DMS79 treated with DMSO at 0.1 percent for 48 hours (cell line): Measurements from ENCODE around the gene P3H2.

Experiments
- DNase-seq: peaks from one replicate; lab custom pipeline; 2025; lab: John Stamatoyannopoulos, UW

Gene P3H2

GRCh38 chr3:190016966-190017365, 103.7 kb downstream of the P3H2 start:
- DNase-seq, result no peak

- DNase-seq, result no peak
These were observed 105.8 kb downstream of the P3H2 start for GRCh38 chr3:190014940-190015339.

DNA sequence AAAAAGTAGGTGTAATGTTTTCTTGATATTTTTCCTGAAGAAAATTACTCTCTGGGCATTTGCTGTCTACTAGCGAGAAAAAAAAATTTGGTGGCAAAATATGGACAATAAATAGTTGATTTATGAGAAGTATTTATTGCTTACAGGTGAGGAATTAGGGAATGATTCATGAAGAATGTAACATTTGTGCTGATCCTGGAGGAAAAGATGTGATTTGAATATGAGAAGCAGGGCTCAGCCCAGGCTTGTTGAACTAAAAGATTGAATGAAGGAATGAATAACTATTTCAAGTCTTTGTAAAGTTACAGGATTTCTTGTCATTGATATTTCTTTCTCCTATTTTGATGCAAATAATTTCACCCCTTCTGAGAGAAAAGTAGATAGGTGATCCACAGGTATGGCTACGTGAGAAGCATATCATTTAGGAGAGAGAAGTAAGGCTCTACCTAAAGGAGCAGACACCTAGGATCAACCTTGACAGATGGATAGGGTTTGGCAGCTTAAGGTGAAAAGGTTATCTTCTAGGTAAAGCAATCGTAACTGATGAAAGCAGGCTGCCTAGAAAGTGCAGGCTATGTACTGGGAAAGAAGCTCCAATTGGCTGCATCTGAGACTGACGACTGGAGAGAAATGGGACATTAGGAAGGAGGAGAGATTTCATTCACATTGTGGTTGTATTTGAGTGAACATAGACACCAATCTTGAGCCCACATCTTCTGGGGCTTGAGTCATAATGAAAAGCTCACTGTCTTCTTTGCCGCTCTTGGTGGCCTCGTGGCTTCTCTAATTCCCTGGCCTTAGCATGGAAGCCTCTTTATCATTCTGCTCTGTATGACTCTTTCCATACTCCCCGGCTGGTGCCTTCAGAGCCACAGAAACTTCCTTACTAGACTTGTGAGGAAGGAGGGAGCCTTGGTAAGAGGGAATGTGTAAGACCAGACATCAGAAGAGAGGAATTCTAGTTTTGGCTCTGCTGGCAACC, 106.5 kb downstream of the P3H2 start:
- no peak for DNase-seq

DNA sequence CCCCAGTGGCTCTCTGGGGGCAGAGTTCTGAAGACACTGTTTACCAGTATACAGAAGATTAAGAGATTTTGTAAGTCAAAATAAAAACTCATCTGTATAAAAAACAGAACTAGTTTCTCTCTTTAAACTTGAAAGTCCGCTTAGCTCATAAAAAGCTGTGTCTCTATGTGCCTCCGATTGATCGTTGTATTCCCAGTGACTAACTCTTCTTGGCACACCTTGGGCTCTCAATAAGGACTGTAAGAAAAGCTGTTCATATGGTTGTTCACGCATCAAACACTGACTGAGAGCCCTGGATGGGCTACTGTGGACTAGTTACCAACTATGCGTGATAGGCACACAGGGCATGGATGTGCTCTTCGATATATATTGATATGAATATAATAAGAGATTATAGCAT, 107.9 kb downstream of the P3H2 start:
- no peak for DNase-seq

GRCh38 chr3:190012314-190012782, 108.3 kb downstream of the P3H2 start:
- DNase-seq, result no peak

DNA sequence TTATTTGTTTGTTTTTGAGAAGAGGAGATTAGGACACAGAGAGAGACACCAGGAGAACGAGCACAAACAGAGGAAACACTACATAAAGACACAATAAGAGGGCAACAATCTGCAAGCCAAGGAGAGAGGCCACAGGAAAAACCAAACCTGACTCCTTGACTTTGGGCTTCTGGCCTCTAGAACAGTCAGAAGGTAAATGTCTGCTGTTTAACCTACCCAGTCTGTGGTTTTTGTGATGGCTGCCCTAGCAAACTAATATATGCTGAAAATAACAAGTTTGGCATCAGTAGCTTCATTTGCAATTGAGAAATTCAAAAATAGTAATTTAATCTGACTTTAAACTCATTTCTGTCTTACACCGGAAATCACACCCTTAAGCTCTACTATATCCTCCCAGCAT, 110.2 kb downstream of the P3H2 start:
- DNase-seq, result no peak

DNA sequence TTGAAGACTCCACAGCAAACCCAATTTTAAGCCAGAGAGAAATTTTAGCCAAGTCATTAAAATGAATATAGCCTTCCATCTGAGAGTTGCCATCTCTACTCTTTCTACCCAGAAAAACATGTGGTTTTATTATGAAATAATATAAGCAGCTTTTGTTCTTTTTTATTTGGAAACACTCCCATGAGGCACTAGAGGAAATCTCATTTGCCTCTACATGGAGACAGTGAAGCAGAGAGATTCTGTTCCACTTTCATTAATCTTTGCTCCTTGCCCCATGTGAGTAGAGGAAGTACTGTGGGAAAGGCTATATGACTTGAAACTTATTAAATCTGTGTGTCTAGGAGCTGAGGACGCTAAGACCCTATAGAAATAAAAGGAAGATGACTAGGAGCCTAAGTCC, 111.1 kb downstream of the P3H2 start:
- no peak for DNase-seq

GRCh38 chr3:190008432-190008831, 112.3 kb downstream of the P3H2 start:
- no peak for DNase-seq

DNA sequence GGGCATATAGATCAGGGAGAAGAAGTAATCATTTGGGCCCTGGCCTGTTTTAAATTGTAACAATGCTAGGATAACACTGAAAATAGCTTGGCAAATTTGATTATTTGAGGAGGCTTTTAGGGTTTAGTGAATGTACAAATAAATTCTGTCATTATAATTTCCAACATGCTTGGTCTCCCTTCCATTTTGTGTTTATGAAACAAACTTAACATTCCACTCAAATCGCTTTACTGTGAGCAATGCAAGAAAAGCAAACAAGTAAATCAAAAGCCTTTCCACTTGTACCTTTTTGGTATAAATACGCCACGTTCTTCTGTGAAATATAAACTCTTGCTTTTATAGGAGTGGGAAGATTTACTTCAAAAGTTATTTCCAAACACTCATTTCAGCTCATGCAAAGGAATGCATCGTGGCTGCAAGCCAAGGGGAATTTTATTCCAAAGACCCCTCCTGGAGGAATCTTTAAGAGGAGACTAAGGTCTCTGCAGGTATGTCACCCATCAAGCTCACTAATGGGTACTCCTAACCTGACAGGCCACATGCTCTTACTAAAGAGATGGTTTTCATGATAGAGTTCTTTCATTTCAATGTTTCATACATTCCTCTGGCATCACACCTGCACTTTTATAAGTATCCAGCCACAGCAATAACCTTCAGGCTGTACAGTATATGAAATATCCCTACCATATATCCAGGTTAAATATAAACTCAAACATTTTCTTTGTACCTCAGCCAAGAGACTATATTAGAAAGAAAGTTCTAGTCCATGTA, 115.2 kb downstream of the P3H2 start:
- DNase-seq, result no peak

DNA sequence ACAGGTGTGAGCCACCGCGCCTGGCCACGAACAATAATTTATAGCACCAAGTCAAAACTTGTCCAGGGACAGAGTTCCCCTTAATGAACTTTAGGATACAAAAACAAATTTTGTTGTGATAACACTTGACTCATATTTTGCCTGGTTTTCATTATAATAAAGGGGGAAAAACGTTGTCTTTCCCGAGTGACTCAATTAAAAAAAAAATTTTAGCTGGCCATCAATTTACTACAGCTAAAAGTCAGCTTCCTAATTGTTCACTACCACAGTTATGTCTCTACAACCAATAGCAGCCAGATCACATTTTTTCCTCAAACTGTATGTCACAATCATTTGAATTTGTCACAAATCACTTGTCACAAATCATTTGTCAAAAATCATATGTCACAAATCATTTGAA, 116.0 kb downstream of the P3H2 start:
- no peak for DNase-seq

- DNase-seq, result no peak
These were observed 117.0 kb downstream of the P3H2 start for GRCh38 chr3:190003681-190004123.

- DNase-seq, result no peak
These were observed 117.6 kb downstream of the P3H2 start for GRCh38 chr3:190003068-190003467.

GRCh38 chr3:190001426-190001825, 119.3 kb downstream of the P3H2 start:
- no peak for DNase-seq

- DNase-seq, result no peak
These were observed 119.9 kb downstream of the P3H2 start for GRCh38 chr3:190000861-190001196.

DNA sequence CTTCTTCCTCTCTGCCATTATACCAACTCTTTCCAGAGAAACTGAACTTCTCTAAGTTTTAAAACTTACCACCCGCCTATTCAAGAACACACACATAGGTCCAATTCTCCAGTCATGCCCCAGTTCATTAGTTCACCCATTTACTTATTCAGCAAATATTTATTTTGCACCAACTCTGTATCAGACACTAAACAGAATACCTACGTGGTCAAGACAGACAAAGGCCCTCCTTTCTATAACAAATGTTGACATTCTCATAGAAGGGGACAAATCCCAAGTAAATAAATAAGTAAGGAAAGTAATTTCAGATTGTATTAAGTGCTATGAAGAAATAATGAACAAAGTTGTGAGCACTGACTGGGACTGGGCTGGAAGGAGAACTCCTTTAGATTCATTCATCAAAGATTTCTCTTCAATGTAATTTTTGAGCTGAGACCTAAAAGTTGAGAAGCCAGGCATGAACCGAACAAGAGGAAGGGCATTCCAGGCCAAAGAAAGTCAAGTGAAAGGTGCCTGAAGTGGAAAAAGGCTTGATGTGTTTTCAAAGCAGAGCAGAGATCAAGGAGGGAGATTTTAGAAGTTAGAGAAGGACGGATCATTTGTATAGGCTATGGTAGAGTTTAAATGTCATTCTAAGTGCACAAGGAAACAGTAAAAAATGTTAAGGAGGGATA, 120.4 kb downstream of the P3H2 start:
- DNase-seq, result no peak

DNA sequence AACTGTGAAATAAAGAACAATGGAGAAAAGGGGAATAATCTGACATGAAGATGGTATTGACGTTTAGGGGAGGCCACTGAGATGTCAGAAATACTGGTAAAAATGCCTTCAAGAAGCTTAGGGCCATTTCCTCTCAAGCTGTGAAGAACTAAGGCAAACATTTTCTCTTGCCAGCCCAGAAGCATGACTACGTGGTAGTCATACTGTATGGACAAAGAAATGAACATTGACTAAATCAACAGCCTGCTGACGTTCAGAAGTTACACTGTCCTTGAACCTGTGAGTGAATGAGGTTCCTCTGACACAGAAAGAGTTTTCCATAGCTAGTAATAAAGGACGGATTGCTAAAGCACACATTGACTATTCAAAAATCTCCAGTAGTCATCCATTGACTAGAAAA, 121.0 kb downstream of the P3H2 start:
- DNase-seq, result no peak

DNA sequence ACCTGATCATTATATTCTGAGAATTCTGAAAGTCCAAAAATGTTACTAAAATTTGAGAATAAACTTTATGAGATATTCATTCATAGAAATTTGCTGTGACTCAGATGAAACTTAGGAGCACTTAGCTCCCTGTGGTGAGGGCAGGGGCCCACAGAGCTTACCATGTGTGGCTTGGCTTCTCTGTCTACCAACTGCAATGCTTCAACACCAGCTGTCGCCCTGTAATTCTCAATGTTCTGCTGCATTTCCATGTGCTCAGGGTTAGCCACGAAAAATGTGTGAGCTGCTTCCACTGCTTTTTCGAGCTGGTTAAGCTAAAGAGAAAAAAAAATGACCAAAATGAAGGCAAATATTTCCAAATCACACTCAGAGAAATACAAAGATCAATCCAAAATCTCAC, 125.6 kb downstream of the P3H2 start:
- DNase-seq, result no peak

DNA sequence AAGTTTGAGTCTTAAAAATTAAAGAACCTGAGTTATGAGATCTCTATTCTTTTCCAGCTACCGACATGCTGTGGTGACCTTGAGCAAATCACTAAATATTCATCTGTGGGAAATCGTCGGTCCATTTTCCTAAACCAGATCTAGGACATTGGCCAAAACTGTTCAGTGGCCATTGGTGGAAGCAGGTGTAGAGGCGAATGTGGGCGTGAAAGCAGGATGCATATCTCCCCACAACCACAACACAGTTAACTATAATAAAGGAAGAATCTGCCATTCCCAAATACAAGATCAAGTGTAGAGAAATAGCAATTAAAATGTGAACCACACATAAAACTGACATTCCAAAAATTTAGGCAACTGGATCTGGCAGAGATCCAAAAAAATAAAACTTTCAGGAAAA, 129.9 kb downstream of the P3H2 start:
- no peak for DNase-seq

GRCh38 chr3:189988854-189989253, 131.8 kb downstream of the P3H2 start:
- no peak for DNase-seq

- DNase-seq, result no peak
These were observed 132.4 kb downstream of the P3H2 start for GRCh38 chr3:189988322-189988721.

DNA sequence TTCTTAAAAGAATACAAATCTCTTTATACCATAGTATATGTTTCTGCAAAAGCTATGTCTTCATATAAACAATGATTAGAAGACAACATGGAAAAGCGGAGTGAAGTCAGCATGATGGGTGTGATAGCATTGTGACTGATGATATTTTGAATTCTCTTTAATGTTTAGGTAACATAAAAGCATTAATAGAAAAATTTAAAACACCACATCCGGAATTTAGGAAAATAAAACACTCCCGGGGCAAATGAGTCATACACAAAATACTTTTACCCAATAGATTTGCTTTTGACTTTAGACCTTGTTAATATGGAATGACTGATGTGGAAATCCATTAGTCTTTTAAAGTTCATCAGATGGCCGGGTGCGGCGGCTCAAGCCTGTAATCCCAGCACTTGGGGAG, 134.7 kb downstream of the P3H2 start:
- DNase-seq, result no peak

- no peak for DNase-seq
These were observed 137.1 kb downstream of the P3H2 start for GRCh38 chr3:189983612-189984011.
